ENCODE results near the gene TEX261.
"Not testable (repeated sequence)": the region's sequence is repeated elsewhere in the genome, so short reads cannot be mapped to it uniquely, and the experiment has no call there.

TEX261 gene

GRCh38 chr2:70999362-70999761 lies 4.7 kb upstream of the TEX261 start:
- DNase-seq: no peak

GRCh38 chr2:70998885-70999284 lies 4.2 kb upstream of the TEX261 start:
- not testable (repeated sequence) for DNase-seq

- DNase-seq: no peak
Observed at GRCh38 chr2:70995426-70995729, 705 bp upstream of the TEX261 start.

DNA sequence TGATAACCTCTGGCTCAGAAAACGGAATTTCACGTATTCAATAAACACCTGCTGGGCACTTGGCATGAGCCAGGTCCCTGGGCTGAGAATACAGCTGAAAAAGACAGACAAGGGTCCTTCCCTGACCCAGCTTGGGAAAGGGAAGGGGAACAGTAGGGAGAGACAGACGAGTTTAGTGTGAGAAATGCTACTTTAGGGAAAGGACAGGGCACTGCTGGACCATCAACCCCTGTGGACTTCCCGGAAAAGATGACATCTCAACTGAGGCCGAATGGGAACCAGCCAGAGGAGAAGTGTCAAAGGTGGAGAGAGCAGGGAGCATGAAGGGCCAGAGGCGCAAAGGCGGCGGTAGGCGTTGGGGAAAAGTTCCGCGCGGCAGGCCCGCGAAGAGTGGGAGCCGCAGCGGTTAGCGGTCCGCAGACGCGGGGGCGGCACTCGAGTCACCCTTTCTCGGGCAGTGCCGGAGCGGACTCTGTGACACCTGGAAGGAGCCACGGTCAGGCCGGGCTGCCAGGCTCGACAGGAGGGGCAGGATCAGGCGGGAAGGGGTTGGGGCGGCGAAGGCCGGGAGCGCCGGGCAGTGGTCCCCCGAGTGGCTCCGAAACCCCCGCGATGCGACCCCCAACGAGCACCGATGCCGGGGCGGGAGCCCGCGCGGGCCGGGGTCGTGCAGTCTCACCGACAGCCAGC lies 519 bp downstream of the TEX261 start:
- DNase-seq: no peak

GRCh38 chr2:70992945-70993853 lies 1.5 kb downstream of the TEX261 start:
- DNase-seq: no peak

DNA sequence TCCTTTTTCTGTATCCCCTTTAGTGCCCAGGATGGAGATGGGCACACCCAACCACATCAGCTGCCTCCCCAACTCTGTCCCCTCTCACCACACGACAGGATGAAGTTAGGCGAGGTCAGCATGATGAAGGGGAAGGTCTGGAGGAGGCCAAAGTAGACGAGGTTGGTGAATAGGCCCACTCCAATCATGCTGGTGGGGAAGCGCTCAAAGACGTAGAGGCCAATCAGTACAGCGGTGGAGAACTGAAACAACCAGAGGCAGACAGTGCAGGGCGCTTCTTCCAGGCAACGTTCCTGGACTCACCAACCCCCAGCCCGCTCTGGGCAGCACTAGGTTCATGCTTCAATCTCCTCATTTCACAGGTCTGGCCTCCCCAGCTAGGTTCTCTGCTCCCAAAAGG lies 2.9 kb downstream of the TEX261 start:
- DNase-seq: no peak

DNA sequence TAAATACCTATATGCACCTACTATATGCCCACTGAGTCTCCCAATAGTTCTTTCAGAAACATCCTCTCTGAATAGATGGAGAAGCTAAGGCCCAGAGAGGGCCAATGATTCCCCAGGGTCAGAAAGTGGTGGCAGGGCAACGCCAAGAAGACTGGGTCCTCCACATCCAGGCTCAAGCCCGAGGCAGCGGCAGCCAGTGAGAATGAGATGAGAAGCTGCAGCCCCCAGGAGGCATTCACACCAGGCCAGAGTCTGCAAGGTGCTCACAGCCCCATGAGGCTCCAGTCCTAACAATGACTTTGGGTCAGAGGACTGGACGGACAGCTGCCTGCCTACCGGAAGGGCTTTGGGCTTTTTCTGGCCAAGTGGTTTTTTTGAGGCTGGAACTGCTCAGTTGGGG lies 3.5 kb downstream of the TEX261 start:
- DNase-seq: no peak

DNA sequence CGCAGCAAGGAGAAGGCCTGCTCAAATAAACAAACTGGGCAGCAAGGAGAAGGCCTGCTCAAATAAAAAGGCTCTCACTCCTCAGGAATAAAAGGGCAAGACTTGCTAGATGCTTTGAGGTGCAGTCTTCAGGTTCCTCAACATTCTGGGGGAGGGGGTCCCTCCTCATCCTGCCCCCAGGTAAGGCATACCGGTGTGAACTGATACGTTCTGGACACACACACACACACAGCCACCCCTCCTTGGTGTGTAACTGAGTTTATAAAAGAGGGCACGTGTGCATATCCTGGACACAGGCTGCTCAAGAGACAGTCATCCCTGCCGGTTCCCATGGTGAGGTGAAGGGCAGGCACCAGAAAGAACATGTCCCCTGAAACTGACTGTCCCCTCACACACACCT lies 4.5 kb downstream of the TEX261 start:
- no peak for DNase-seq

DNA sequence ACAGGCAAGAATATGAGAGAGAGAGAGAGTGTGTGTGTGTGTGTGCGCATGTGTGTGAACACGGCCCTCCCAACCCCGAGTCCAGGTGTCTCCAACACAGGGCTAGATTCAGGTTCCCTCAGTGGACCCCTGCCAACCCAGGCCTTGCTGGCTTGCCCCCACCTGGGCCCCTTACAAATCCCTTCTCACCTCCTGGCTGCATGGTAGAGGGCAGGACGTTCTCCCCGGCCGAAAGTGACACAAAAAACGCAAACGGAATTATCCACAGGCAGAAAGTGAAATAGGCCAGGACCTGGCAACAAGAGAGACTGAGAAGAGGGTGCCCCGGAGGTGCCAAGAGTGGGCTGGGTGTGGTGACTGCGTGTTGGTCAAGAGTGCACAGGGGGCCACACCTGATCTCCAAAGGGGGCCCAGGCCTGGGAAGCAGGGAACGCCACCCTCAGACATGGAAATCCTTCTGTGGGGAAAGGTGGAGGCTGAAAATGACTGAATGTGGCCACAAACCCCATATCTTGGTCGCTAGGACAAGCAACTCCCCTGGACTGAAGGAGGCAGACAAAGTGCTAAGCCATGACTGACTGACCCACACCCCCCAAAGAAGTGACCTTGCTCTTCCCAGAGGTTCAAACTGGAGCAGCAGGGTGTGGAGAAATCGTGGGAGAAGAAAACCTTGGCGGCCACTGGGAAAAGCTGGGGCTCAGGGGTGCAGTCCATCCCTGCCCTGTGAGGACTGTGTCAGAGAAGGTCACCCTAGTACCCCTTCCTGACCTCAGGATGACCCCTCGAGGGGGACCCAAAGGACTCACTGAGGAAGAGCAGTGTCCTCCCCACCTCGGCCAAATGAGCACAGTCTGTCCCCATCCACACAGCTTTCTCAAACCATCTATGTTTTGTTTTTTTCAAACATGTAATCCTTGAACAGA lies 5.7 kb downstream of the TEX261 start:
- no peak for DNase-seq

DNA sequence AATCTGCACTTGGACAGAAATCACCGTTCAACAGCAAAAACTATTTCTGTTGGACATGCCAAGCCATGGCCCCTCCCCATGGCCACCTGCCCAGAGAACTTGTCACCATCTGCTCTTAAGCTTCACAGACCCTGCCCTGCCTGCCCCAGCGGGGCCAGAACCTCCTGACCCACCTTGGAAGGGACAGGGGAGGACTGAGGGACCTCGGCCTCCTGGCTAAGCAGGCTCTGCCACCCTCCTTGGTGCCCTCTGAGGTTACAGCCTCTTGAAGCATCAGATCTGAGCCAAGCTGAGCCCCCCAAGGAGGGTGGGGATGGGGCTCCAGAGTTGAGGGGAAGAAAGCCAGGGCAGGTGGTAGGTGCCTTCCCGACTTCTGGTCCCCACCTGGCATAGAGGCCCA lies 6.5 kb downstream of the TEX261 start:
- DNase-seq: no peak

GRCh38 chr2:70987386-70987785 lies 7.3 kb downstream of the TEX261 start:
- no peak for DNase-seq

DNA sequence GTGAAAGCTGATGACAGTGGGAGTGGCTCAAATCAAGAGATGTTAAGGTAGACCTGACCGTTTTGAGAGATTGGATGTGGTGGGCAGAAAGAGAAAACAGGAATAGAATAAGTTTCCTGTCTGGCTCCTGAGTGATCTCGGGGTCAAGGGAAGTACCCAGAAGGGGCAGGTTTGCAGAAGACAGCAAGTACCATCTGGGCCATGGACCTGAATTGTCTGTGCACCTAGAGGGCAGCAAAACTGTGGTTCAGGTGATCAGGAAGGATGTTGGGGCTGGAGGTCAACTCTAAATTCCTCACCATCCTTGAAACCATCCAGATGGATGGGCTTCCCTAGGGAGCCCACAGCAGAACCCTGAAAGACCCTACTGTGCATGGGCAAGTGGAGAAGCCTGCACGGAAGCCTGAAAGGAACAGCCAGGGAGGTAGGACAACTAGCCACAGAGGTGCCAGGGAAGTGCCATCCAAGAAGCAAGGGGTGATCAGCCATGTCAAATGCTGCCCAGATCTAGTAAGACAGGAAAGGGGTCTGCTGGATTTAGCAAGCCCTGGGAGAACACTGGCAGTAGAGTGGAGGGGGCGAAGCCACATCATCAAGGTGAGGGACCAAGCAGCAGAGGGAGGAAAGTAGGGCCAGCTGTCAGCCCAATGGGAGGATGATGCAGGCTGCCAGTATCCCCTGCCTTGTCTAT lies 8.0 kb downstream of the TEX261 start:
- DNase-seq: no peak

- DNase-seq: no peak
Observed at GRCh38 chr2:70985956-70986355, 8.7 kb downstream of the TEX261 start.

- no peak for DNase-seq
Observed at GRCh38 chr2:70985283-70985688, 9.4 kb downstream of the TEX261 start.

DNA sequence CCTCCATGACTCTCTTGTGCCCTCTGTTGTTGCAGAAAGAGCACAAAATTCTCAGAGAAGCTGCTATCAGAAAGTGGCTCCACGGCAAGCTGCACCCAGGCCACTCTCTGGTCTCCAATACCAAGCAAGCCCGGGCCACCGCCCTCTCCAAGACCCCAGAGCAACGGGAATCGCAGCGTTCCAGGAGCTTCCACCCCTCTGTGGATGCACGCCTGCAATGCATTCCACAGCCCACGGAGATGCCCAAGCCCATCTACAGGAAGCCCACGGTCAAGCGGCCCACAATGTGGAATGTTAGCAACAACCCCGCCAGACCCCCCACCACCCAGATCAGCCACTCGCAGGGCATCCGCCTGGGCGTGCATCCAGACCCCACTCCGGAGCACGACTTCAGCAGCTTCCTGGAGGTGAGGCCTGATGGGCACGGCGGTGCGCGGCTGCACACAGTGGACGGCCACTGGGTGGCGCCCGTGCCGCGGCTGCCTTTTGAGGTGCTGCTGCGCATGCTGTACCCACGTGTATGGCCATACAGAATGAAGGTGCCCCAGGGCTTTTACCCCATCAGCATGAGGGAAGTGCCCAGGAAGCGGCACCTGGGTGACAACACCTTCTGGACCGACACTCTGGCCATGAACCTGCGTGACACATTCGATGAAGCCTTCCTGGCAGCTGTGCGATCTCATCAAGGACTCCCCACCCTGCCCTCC lies 9.9 kb downstream of the TEX261 start:
- DNase-seq: no peak

DNA sequence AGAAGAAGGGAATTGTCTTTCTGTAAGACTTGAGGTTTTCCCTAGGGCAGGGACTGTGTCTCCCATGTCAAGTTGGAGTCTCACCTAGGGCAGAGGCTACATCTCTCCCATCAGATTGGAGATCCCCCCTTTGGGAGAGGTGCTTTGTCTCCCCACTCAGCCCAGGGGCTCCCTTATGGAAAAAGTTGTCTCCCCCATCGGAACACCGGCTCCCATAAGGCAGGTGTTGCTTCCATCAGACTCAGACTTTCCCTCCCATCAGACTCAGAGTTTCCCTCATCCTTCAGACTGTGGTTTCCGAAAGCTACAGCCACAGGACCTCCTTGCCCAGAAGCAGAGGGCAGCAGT lies 10.5 kb downstream of the TEX261 start:
- DNase-seq: no peak

DNA sequence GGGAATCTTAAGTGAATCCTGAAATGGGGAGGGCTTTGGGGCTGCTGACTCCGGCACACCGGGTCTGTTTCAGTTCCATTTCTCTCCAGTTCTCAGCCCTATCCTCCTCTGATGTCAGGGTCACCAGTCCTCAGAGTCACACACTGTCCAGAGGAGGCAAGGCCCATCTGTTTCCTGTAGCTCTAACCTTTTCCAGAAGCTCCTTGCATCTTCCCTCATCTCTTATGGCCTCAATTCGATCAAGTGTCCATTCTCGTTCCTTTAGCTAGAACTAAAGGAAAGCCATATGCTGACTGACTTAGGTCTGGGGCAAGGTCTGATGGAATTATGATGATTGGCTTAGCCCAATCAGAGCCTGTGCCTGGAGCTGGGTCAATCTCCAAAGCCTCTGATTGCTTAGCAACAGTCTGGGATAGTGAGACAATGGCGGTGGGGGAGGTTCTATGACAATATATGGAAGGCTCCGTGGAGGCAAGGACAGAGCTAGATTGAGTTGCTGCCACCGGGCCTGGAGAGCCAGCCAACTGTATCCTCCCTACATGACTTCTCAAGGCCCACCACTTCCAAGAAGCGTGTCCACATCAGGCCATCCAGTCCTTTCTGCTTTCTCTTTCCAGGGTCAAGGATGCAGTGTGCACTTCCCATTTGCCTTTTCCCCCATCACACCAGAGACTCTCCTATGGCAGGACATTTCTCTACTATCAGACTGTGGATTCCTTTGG lies 11.0 kb downstream of the TEX261 start:
- no peak for DNase-seq

GRCh38 chr2:70982971-70983370 lies 11.7 kb downstream of the TEX261 start:
- no peak for DNase-seq

DNA sequence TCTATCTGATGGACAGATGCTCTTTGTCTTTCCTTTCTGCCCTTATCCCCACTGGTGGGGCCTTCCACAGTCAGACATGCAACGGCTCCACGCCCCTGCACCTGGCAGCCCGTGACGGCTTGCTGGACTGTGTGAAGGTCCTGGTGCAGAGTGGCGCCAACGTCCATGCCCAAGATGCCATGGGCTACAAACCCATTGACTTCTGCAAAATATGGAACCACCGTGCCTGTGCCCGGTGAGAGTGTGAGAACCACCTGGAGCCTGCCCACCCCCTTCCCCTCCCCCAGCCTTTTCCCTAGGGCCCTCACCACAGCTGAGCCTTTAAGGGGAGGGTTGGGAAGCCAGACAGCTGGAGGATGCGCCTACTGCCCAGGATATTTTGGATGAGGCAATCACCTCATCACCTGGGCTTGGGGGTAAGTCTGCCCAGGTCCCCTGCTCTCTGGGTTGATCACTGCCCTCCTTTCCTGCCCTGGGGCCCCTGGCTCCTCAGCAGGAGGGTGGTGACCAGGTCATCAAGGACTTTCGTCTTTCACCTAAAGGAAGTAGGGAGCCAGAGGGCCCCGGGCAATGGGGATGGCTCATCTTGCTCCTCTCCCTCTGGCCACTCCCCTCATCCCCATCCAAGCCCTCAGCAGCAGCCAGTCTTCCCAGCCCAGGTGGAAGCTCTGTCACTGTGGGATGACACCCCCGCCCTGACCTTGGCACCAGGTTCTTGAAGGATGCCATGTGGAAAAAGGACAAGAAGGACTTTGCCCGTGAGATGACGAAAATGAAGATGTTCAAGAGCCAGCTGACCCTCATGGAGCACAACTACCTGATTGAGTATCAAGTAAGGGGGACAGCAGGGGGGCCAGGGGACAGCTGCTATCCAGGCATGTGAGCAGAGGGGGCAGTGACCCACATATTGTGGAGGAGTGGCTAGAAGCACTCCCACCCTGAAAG lies 12.5 kb downstream of the TEX261 start:
- no peak for DNase-seq

- DNase-seq: no peak
Observed at GRCh38 chr2:70981421-70981820, 13.3 kb downstream of the TEX261 start.
